Liver (tissue), 9 donors: ENCODE results near the gene TMEM161A. TPM values are rescaled to one million over a fixed set of nuclear protein-coding genes. Genes with fewer than 3 reads are reported as not detected.

Experiments used
- DNase-seq: peaks from one replicate; pipeline ENCODE4 v3.0.0-alpha.2; 2017; ENCODE audit warnings: low spot score
- H3K27ac ChIP-seq, 2 donors: one replicate each; pipeline ENCODE4 v1.7.0; 2013; ENCODE audit warnings: inconsistent platforms in 2 of 2, low read length in 2 of 2, control low read depth in 1 of 2, low read depth in 1 of 2, mild to moderate bottlenecking in 1 of 2
- H3K27me3 ChIP-seq, 4 donors: one replicate each; pipeline versions ENCODE4 v1.6.1 to v1.7.0; 2013; ENCODE audit warnings: low read length in 3 of 4, inconsistent platforms in 1 of 4, mild to moderate bottlenecking in 1 of 4, moderate library complexity in 1 of 4; ENCODE audit not compliant: control insufficient read depth in 4 of 4, insufficient read depth in 4 of 4
- H3K36me3 ChIP-seq, 4 donors: one replicate each; pipeline versions ENCODE4 v1.6.1 to v1.7.0; 2013; ENCODE audit warnings: low read length in 3 of 4, mild to moderate bottlenecking in 3 of 4, low read depth in 1 of 4, moderate library complexity in 1 of 4; ENCODE audit not compliant: control insufficient read depth in 4 of 4, insufficient read depth in 3 of 4
- H3K4me1 ChIP-seq, 4 donors: one replicate each; pipeline versions ENCODE4 v1.6.1 to v1.7.0; 2013; ENCODE audit warnings: low read length in 3 of 4, mild to moderate bottlenecking in 3 of 4, moderate library complexity in 1 of 4; ENCODE audit not compliant: control insufficient read depth in 4 of 4, insufficient read depth in 4 of 4
- H3K4me3 ChIP-seq, 3 donors: one replicate each; pipeline versions ENCODE4 v1.6.1 to v1.7.0; 2013; ENCODE audit warnings: low read length in 3 of 3, control low read depth in 1 of 3, low read depth in 1 of 3, mild to moderate bottlenecking in 1 of 3
- H3K9ac ChIP-seq, 2 donors: one replicate each; pipeline ENCODE4 v1.7.0; 2013; ENCODE audit warnings: low read length in 2 of 2, mild to moderate bottlenecking in 2 of 2, moderate library complexity in 2 of 2, control low read depth in 1 of 2, low read depth in 1 of 2
- H3K9me3 ChIP-seq, 4 donors: one replicate each; pipeline versions ENCODE4 v1.6.1 to v1.7.0; 2013; ENCODE audit warnings: low read length in 3 of 4; ENCODE audit not compliant: control insufficient read depth in 4 of 4
- EGR1 ChIP-seq, 2 donors: IDR thresholded peaks; 2 replicates each; pipeline ENCODE4 v1.6.1; 2016 to 2018; ENCODE audit warnings: antibody characterized with exemption in 2 of 2, low read depth in 2 of 2
- FOXA2 ChIP-seq: IDR thresholded peaks from 2 replicates; pipeline ENCODE4 v1.6.1; 2016; ENCODE audit warnings: antibody characterized with exemption
- GABPA ChIP-seq, 2 donors: IDR thresholded peaks in 1 of 2; conservative IDR thresholded peaks in 1 of 2; 2 replicates each; pipeline ENCODE4 v1.6.1; 2016; ENCODE audit warnings: antibody characterized with exemption in 2 of 2, mild to moderate bottlenecking in 1 of 2, moderate library complexity in 1 of 2
- HNF4A ChIP-seq, 2 donors: conservative IDR thresholded peaks; 2 replicates each; pipeline ENCODE4 v1.6.1; 2016; ENCODE audit warnings: antibody characterized with exemption in 2 of 2, mild to moderate bottlenecking in 2 of 2
- HNF4G ChIP-seq: IDR thresholded peaks from 2 replicates; pipeline ENCODE4 v1.6.1; 2016; ENCODE audit warnings: antibody characterized with exemption
- JUND ChIP-seq, 2 donors: IDR thresholded peaks; 2 replicates each; pipeline ENCODE4 v1.6.1; 2016; ENCODE audit warnings: antibody characterized with exemption in 2 of 2
- NR2F2 ChIP-seq: IDR thresholded peaks from 2 replicates; pipeline ENCODE4 v1.6.1; 2016; ENCODE audit warnings: antibody characterized with exemption
- RAD21 ChIP-seq, 2 donors: IDR thresholded peaks; 2 replicates each; pipeline ENCODE4 v1.6.1; 2016; ENCODE audit warnings: antibody characterized with exemption in 2 of 2, mild to moderate bottlenecking in 2 of 2
- RXRA ChIP-seq, 2 donors: IDR thresholded peaks; 2 replicates each; pipeline ENCODE4 v1.6.1; 2017 to 2018; ENCODE audit warnings: antibody characterized with exemption in 2 of 2, mild to moderate bottlenecking in 1 of 2
- TAF1 ChIP-seq: conservative IDR thresholded peaks from 2 replicates; pipeline ENCODE4 v1.6.1; 2016; ENCODE audit warnings: antibody characterized with exemption, mild to moderate bottlenecking
- WGBS: extraction: QIAGEN DNeasy Blood & Tissue Kit; methylation state at CpG from one replicate; pipeline ENCODE4 v1.1.7; 2013; 5-methylcytosine and 5-hydroxymethylcytosine counted together
- polyA plus RNA-seq, 2 donors: library from polyadenylated mRNA; stranded (reverse) in 1 of 2; unstranded in 1 of 2; fragments of 200-250 nt in 1 of 2; fragments of >200 nt in 1 of 2; fragmentation: Nextera tagmentation in 1 of 2; extraction: Ambion mirVana in 1 of 2; gene quantifications; one replicate each; pipeline versions ENCODE4 v1.2.1 to v1.2.3, GENCODE V29; 2013 to 2015
- total RNA-seq, 2 donors: library from RNA; depleted of rRNA; stranded (reverse); fragments of >200 nt; gene quantifications; one replicate each; pipeline ENCODE4 v1.2.3, GENCODE V29; 2014
- TF ChIP-seq, protein P1 (sequence below): fragments of 150-350 bp; IDR thresholded peaks from 2 replicates; pipeline ENCODE4 v1.5.1; 2017; ENCODE audit warnings: improper control_type of control experiment, low read depth, low read length; ENCODE audit not compliant: missing input control
- TF ChIP-seq, protein P2 (sequence below): IDR thresholded peaks from 2 replicates; pipeline ENCODE4 v1.6.1; 2016; ENCODE audit warnings: antibody characterized with exemption
- TF ChIP-seq, protein P3 (sequence below): IDR thresholded peaks from 2 replicates; pipeline ENCODE4 v1.6.1; 2016; ENCODE audit warnings: antibody characterized with exemption
- TF ChIP-seq, protein P4 (sequence below): IDR thresholded peaks from 2 replicates; pipeline ENCODE4 v1.6.1; 2016; ENCODE audit warnings: antibody characterized with exemption, mild to moderate bottlenecking
- donor health status: healthy.
- donor health status: healthy.
- donor health status: healthy.
- donor health status: healthy.
- donor health status: healthy.

TMEM161A gene
- total and polyA plus RNA-seq, 4 donors, result 13.1 to 27.1 (median 24.0) TPM

DNA sequence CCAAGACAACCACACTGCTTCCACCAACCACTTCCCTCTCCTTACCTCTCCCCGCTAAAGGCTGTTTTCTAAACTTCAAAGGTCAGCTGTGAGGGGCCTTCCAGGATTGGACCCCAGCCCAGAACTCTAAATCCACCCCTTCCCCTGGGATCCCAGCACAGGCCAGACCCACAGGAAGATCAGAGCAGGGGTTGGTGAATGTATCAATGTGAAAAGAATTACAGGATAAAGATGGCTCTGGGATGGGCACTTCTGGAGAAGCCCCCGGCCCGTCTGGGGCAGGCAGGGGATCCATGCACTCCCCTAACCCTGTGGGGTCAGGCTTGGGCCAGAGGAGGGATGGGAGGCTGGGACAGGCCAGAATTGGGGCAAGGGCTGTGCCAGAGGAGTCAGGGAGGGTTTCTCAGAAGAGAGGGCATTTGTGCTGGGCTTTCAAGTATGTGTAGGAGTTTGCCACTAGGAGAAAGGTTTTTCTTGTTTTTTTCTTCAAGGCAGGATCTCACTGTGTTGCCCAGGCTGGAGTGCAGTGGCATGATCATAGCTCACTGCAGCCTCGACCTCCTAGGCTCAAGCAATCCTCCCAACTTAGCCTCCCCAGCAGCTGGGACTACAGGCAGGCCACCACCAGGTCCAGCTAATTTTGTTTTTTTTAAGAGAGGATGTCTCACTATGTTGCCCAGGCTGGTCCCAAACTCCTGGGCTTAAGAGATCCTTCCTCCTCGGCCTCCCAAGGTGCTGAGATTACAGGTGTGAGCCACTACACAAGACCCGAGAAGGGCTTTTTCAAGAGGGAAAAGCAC, 32.8 kb upstream of the TMEM161A start:
- Histone ChIP-seq H3K9me3 (no peaks in the 10 kb centered on the region), H3K36me3 (no peaks in the 10 kb centered on the region), H3K4me3 (no peak overlapping the region), H3K4me1 (peaks cover 0 to 9% (median 0%) of the 10 kb centered on the region in 4 donors), H3K9ac (no peak overlapping the region), H3K27ac (no peak overlapping the region), H3K27me3 (no peaks in the 10 kb centered on the region)
- WGBS, result 93% methylated on average over 6 of the region's 6 CpGs
- no peak for DNase-seq
- TF ChIP-seq NR2F2 (no peak), JUND (IDR thresholded peaks at IDR 0.05) (no peak), HNF4G (no peak), HNF4A (conservative IDR thresholded peaks at IDR 0.05) (no peak)
- TF ChIP-seq, protein P1, sequence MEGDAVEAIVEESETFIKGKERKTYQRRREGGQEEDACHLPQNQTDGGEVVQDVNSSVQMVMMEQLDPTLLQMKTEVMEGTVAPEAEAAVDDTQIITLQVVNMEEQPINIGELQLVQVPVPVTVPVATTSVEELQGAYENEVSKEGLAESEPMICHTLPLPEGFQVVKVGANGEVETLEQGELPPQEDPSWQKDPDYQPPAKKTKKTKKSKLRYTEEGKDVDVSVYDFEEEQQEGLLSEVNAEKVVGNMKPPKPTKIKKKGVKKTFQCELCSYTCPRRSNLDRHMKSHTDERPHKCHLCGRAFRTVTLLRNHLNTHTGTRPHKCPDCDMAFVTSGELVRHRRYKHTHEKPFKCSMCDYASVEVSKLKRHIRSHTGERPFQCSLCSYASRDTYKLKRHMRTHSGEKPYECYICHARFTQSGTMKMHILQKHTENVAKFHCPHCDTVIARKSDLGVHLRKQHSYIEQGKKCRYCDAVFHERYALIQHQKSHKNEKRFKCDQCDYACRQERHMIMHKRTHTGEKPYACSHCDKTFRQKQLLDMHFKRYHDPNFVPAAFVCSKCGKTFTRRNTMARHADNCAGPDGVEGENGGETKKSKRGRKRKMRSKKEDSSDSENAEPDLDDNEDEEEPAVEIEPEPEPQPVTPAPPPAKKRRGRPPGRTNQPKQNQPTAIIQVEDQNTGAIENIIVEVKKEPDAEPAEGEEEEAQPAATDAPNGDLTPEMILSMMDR, result no peak

DNA sequence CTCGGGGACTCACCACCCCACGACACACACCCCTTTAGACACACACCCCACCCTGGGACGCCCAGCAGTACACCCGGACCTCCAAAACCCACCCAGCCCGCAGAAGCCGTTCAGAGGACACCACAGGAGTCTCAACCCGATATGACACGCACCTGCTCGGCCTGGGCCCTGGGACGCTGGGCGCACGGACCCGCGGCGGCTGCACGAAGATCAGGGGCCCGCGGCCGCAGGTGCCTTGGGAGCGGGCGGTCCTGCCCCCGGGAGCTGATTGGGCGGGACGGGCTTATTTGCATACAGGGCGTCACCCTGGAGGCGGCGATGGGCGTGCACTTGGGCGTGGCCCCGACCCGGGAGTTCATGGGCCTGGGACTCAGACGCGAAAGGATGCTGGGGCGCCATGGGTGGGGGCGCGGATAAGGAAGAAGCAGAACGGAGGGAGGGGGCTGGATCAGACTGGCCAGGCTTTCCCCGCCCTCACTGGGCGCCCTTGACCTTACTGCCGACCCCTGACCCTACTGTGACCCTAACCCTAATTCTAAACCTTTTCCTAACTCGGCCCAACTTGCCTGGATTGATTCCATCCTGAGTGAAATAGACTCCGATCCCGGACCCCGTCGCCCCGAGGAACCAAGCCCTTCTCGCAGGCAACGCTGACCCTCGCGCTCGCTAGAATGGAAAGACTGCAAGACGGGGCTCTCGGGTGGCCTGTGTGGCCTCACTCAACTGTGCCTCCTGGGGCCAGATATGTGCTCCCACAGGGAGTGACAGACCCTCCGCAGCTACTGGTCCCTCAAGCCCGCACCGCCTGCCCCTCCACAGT, 32.0 kb upstream of the TMEM161A start, which contains the start of gene MEF2B:
MEF2B (minus strand) TSS at position 211 of the 820 bp plus-strand sequence. CDS start 19,528 bp downstream, outside the sequence.
- WGBS, result 25% methylated on average over 56 of the region's 56 CpGs
- Histone ChIP-seq H3K9me3 (no peaks in the 10 kb centered on the region), H3K36me3 (no peaks in the 10 kb centered on the region), H3K4me1 (peaks cover 0 to 9% (median 0%) of the 10 kb centered on the region in 4 donors), H3K4me3 (peak within 1 kb of the TSS in 1 of 3 donors; percentile 7), H3K27ac (no peak within 1 kb of the TSS), H3K9ac (no peak within 1 kb of the TSS), H3K27me3 (no peaks in the 10 kb centered on the region)
- TF ChIP-seq NR2F2 (peak; percentile 65), JUND (IDR thresholded peaks at IDR 0.05) (no peak), RXRA (IDR thresholded peaks at IDR 0.05) (no peak), GABPA (IDR thresholded peaks at IDR 0.05 in 1 of 2, conservative IDR thresholded peaks at IDR 0.05 in 1 of 2) (no peak)
- TF ChIP-seq, protein P2, sequence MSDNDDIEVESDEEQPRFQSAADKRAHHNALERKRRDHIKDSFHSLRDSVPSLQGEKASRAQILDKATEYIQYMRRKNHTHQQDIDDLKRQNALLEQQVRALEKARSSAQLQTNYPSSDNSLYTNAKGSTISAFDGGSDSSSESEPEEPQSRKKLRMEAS, result no peak
- peak; percentile 85 for DNase-seq

DNA sequence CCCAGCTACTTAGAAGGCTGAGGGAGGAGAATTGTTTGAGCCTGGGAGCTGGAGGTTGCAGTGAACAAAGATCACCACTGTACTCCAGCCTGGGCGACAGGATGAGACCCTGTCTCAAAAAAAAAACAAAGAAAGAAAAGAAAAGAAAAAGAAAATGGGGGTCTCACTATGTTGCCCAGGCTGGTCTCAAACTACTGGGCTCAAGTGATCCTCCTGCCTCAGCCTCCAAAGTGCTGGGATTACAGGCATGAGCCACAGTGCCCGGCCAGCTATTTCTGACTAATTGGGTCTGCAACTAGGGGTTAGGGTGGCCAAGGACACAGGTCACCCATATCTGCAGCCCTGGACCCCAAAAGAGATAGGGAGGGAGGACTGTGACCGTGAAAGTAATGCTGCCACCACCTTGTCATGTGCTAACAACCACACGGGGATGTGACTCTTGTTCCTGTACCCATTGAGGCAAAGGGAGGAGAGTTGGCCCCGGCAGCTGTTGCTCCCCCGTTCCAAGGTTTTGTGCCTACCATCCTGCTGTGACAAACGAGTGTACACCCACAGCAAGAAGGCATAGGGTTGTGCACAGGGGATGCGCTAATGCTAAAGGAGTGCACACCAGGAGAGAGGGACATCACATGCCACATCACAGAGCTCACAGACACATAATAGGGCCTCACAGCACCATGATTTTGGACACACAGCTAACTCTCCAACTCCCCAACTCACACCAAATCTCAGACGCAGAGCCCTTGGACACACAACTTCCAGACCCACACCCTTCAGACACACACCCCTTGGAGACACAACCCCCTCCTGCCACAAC, 31.2 kb upstream of the TMEM161A start:
- TF ChIP-seq TAF1 (no peak), HNF4A (conservative IDR thresholded peaks at IDR 0.05) (no peak), RXRA (IDR thresholded peaks at IDR 0.05) (no peak), EGR1 (IDR thresholded peaks at IDR 0.05; ENCODE audit: low read depth in 2 of 2) (no peak), FOXA2 (no peak), RAD21 (IDR thresholded peaks at IDR 0.05) (no peak)
- TF ChIP-seq, protein P3, sequence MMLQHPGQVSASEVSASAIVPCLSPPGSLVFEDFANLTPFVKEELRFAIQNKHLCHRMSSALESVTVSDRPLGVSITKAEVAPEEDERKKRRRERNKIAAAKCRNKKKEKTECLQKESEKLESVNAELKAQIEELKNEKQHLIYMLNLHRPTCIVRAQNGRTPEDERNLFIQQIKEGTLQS, result no peak
- TF ChIP-seq, protein P2, result no peak
- TF ChIP-seq, protein P4, sequence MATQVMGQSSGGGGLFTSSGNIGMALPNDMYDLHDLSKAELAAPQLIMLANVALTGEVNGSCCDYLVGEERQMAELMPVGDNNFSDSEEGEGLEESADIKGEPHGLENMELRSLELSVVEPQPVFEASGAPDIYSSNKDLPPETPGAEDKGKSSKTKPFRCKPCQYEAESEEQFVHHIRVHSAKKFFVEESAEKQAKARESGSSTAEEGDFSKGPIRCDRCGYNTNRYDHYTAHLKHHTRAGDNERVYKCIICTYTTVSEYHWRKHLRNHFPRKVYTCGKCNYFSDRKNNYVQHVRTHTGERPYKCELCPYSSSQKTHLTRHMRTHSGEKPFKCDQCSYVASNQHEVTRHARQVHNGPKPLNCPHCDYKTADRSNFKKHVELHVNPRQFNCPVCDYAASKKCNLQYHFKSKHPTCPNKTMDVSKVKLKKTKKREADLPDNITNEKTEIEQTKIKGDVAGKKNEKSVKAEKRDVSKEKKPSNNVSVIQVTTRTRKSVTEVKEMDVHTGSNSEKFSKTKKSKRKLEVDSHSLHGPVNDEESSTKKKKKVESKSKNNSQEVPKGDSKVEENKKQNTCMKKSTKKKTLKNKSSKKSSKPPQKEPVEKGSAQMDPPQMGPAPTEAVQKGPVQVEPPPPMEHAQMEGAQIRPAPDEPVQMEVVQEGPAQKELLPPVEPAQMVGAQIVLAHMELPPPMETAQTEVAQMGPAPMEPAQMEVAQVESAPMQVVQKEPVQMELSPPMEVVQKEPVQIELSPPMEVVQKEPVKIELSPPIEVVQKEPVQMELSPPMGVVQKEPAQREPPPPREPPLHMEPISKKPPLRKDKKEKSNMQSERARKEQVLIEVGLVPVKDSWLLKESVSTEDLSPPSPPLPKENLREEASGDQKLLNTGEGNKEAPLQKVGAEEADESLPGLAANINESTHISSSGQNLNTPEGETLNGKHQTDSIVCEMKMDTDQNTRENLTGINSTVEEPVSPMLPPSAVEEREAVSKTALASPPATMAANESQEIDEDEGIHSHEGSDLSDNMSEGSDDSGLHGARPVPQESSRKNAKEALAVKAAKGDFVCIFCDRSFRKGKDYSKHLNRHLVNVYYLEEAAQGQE, result no peak
- TF ChIP-seq, protein P1, result no peak
- H3K9ac ChIP-seq, result no peak overlapping the region
- H3K4me3 ChIP-seq, result no peak overlapping the region
- H3K27me3 ChIP-seq, result no peaks in the 10 kb centered on the region
- WGBS, result 90% methylated on average over 9 of the region's 9 CpGs
- H3K27ac ChIP-seq, result no peak overlapping the region
- H3K4me1 ChIP-seq, result peaks cover 0 to 6% (median 0%) of the 10 kb centered on the region in 4 donors
- DNase-seq, result no peak
- H3K9me3 ChIP-seq, result no peaks in the 10 kb centered on the region
- H3K36me3 ChIP-seq, result no peaks in the 10 kb centered on the region
